ENCODE data around the gene PIGN.

- TF ChIP-seq CTCF (IDR thresholded peaks at IDR 0.05; ENCODE audit: low read depth, low read length), result no peak
- TF ChIP-seq EZH2phosphoT487 (IDR thresholded peaks at IDR 0.05; ENCODE audit: low read depth), result no peak
These were observed 115.8 kb downstream of the PIGN start for GRCh38 chr18:62071071-62071470.
